Measurements from ENCODE around the gene NOS1. TPM values are rescaled to one million over a fixed set of nuclear protein-coding genes. Genes with fewer than 3 reads are reported as not detected.
"Not testable (repeated sequence)": the region's sequence is repeated elsewhere in the genome, so short reads cannot be mapped to it uniquely, and the experiment has no call there.

NOS1 gene
- total and polyA plus RNA-seq, 4 donors = 0.05 to 0.66 (median 0.22) TPM

DNA sequence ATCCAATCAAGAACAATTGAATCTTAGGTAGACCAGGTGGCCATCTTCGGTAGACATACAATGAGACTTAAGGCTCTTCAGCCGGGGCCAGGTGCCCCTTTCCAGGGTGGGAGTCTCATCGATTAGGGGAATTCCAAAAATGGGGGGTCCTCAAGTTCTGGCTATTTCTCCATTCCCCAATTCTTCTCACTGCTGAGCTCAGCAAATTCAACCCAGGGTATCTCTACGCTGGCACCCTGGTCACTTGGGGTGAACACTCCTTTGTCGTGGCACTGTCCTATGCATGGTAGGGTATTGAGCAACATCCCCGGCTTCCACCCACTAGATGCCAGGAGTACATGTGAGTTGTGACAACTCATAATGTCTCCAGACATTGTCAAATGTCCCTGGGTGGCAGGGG, 136.2 kb downstream of the NOS1 start:
- no peak for DNase-seq
- Histone ChIP-seq H3K27ac (ENCODE audit: low read depth in 1 of 2, low read length in 2 of 2) (no peak overlapping the region), H3K4me1 (ENCODE audit: control insufficient read depth in 1 of 2, insufficient read depth in 2 of 2, low read length in 2 of 2) (no peaks in the 10 kb centered on the region), H3K27me3 (ENCODE audit: control insufficient read depth in 1 of 2, insufficient read depth in 2 of 2, low read length in 1 of 2) (no peaks in the 10 kb centered on the region), H3K36me3 (ENCODE audit: control insufficient read depth in 1 of 2, insufficient read depth in 2 of 2, low read length in 1 of 2) (no peaks in the 10 kb centered on the region), H3K4me3 (ENCODE audit: low read length in 2 of 2) (no peak overlapping the region), H3K9me3 (ENCODE audit: control insufficient read depth, low read length) (no peaks in the 10 kb centered on the region)
- no peak for ATAC-seq (ENCODE audit: low FRiP score)
- intact Hi-C loops (cut with DNase I) = no loop called here
- WGBS, 2 donors = 77 to 91% methylated on average over 6 of the region's 6 CpGs

DNA sequence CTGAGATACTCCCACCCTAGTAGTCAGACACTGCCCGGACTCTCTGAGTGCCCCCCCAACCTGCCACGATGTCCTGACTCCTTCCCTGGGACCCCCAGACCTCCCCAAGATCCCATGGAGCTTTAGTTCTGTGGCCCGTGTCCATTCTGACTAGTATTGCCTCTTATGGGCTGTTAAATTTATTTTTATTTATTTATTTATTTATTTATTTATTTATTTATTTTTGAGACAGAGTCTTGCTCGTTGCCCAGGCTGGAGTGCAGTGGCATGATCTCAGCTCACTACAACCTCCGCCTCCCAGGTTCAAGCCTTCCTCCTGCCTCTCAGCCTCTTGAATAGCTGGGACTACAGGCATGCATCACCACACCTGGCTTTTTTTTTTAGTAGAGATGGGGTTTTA, 140.5 kb downstream of the NOS1 start:
- ATAC-seq (ENCODE audit: low FRiP score); H3K27me3 ChIP-seq (ENCODE audit: control insufficient read depth in 1 of 2, insufficient read depth in 2 of 2, low read length in 1 of 2); H3K4me3 ChIP-seq (ENCODE audit: low read length in 2 of 2); DNase-seq; H3K36me3 ChIP-seq (ENCODE audit: control insufficient read depth in 1 of 2, insufficient read depth in 2 of 2, low read length in 1 of 2); H3K4me1 ChIP-seq (ENCODE audit: control insufficient read depth in 1 of 2, insufficient read depth in 2 of 2, low read length in 2 of 2); intact Hi-C loops (cut with DNase I); H3K27ac ChIP-seq (ENCODE audit: low read depth in 1 of 2, low read length in 2 of 2); H3K9me3 ChIP-seq (ENCODE audit: control insufficient read depth, low read length): not testable (repeated sequence)
- WGBS, 2 donors = 72 to 77% methylated on average over 5 of the region's 5 CpGs

- Histone ChIP-seq H3K4me1 (ENCODE audit: control insufficient read depth in 1 of 2, insufficient read depth in 2 of 2, low read length in 2 of 2) (no peaks in the 10 kb centered on the region), H3K27me3 (ENCODE audit: control insufficient read depth in 1 of 2, insufficient read depth in 2 of 2, low read length in 1 of 2) (no peaks in the 10 kb centered on the region), H3K9me3 (ENCODE audit: control insufficient read depth, low read length) (no peaks in the 10 kb centered on the region), H3K36me3 (ENCODE audit: control insufficient read depth in 1 of 2, insufficient read depth in 2 of 2, low read length in 1 of 2) (no peaks in the 10 kb centered on the region), H3K4me3 (ENCODE audit: low read length in 2 of 2) (no peak overlapping the region), H3K27ac (ENCODE audit: low read depth in 1 of 2, low read length in 2 of 2) (no peak overlapping the region)
- DNase-seq = no peak
- WGBS, 2 donors = 67 to 69% methylated on average over 7 of the region's 7 CpGs
- intact Hi-C loops (cut with DNase I) = no loop called here
- ATAC-seq (ENCODE audit: low FRiP score) = no peak
Measured at GRCh38 chr12:117218149-117218548, 143.3 kb downstream of the NOS1 start.

GRCh38 chr12:117216686-117217085, 144.7 kb downstream of the NOS1 start:
- Histone ChIP-seq H3K27ac (ENCODE audit: low read depth in 1 of 2, low read length in 2 of 2) (no peak overlapping the region), H3K27me3 (ENCODE audit: control insufficient read depth in 1 of 2, insufficient read depth in 2 of 2, low read length in 1 of 2) (no peaks in the 10 kb centered on the region), H3K9me3 (ENCODE audit: control insufficient read depth, low read length) (no peaks in the 10 kb centered on the region), H3K4me1 (ENCODE audit: control insufficient read depth in 1 of 2, insufficient read depth in 2 of 2, low read length in 2 of 2) (no peaks in the 10 kb centered on the region), H3K36me3 (ENCODE audit: control insufficient read depth in 1 of 2, insufficient read depth in 2 of 2, low read length in 1 of 2) (no peaks in the 10 kb centered on the region), H3K4me3 (ENCODE audit: low read length in 2 of 2) (no peak overlapping the region)
- DNase-seq (no peak), ATAC-seq (ENCODE audit: low FRiP score) (no peak)
- intact Hi-C loops (cut with DNase I) = no loop called here
- 75 to 76% methylated on average over 5 of the region's 5 CpGs for WGBS, 2 donors

- no peaks in the 10 kb centered on the region for H3K27me3 ChIP-seq (ENCODE audit: control insufficient read depth in 1 of 2, insufficient read depth in 2 of 2, low read length in 1 of 2)
- no peaks in the 10 kb centered on the region for H3K36me3 ChIP-seq (ENCODE audit: control insufficient read depth in 1 of 2, insufficient read depth in 2 of 2, low read length in 1 of 2)
- H3K27ac ChIP-seq (ENCODE audit: low read depth in 1 of 2, low read length in 2 of 2) = no peak overlapping the region
- no peak for ATAC-seq (ENCODE audit: low FRiP score)
- no peak for DNase-seq
- intact Hi-C loops (cut with DNase I) = loop anchor here (5.0 kb wide), 2 partner anchors 373 to 623 kb away; no protein-coding TSS in a partner anchor
- WGBS, 2 donors = 68 to 70% methylated on average over 10 of the region's 10 CpGs
- H3K4me1 ChIP-seq (ENCODE audit: control insufficient read depth in 1 of 2, insufficient read depth in 2 of 2, low read length in 2 of 2) = no peaks in the 10 kb centered on the region
- no peaks in the 10 kb centered on the region for H3K9me3 ChIP-seq (ENCODE audit: control insufficient read depth, low read length)
- no peak overlapping the region for H3K4me3 ChIP-seq (ENCODE audit: low read length in 2 of 2)
Measured at GRCh38 chr12:117214797-117215196, 146.6 kb downstream of the NOS1 start.

- intact Hi-C loops (cut with DNase I) = loop anchor here (2.0 to 5.0 kb wide), 3 partner anchors 374 to 624 kb away; no protein-coding TSS in a partner anchor
- H3K27me3 ChIP-seq (ENCODE audit: control insufficient read depth in 1 of 2, insufficient read depth in 2 of 2, low read length in 1 of 2) = no peaks in the 10 kb centered on the region
- no peak overlapping the region for H3K27ac ChIP-seq (ENCODE audit: low read depth in 1 of 2, low read length in 2 of 2)
- no peaks in the 10 kb centered on the region for H3K4me1 ChIP-seq (ENCODE audit: control insufficient read depth in 1 of 2, insufficient read depth in 2 of 2, low read length in 2 of 2)
- ATAC-seq (ENCODE audit: low FRiP score) (no peak), DNase-seq (no peak)
- no peak overlapping the region for H3K4me3 ChIP-seq (ENCODE audit: low read length in 2 of 2)
- H3K36me3 ChIP-seq (ENCODE audit: control insufficient read depth in 1 of 2, insufficient read depth in 2 of 2, low read length in 1 of 2) = no peaks in the 10 kb centered on the region
- H3K9me3 ChIP-seq (ENCODE audit: control insufficient read depth, low read length) = no peaks in the 10 kb centered on the region
- WGBS, 2 donors = 17 to 27% methylated on average over 2 of the region's 2 CpGs
Measured at GRCh38 chr12:117213295-117213808, 148.1 kb downstream of the NOS1 start.

- Histone ChIP-seq H3K4me1 (ENCODE audit: control insufficient read depth in 1 of 2, insufficient read depth in 2 of 2, low read length in 2 of 2) (no peaks in the 10 kb centered on the region), H3K4me3 (ENCODE audit: low read length in 2 of 2) (no peak overlapping the region), H3K27ac (ENCODE audit: low read depth in 1 of 2, low read length in 2 of 2) (no peak overlapping the region), H3K27me3 (ENCODE audit: control insufficient read depth in 1 of 2, insufficient read depth in 2 of 2, low read length in 1 of 2) (no peaks in the 10 kb centered on the region), H3K36me3 (ENCODE audit: control insufficient read depth in 1 of 2, insufficient read depth in 2 of 2, low read length in 1 of 2) (no peaks in the 10 kb centered on the region), H3K9me3 (ENCODE audit: control insufficient read depth, low read length) (no peaks in the 10 kb centered on the region)
- intact Hi-C loops (cut with DNase I) = loop anchor here (2.0 to 5.0 kb wide), 3 partner anchors 375 to 625 kb away; no protein-coding TSS in a partner anchor
- WGBS, 2 donors = 16 to 17% methylated on average over 7 of the region's 7 CpGs
- ATAC-seq (ENCODE audit: low FRiP score) = peak; percentile 86
- peak; percentile 71 to 81 for DNase-seq
Measured at GRCh38 chr12:117212563-117213190, 148.7 kb downstream of the NOS1 start.

GRCh38 chr12:117210266-117210918, 151.0 kb downstream of the NOS1 start:
- WGBS, 2 donors = 73 to 80% methylated on average over 6 of the region's 6 CpGs
- Histone ChIP-seq H3K36me3 (ENCODE audit: control insufficient read depth in 1 of 2, insufficient read depth in 2 of 2, low read length in 1 of 2) (no peaks in the 10 kb centered on the region), H3K4me3 (ENCODE audit: low read length in 2 of 2) (no peak overlapping the region), H3K9me3 (ENCODE audit: control insufficient read depth, low read length) (no peaks in the 10 kb centered on the region), H3K27me3 (ENCODE audit: control insufficient read depth in 1 of 2, insufficient read depth in 2 of 2, low read length in 1 of 2) (no peaks in the 10 kb centered on the region), H3K27ac (ENCODE audit: low read depth in 1 of 2, low read length in 2 of 2) (no peak overlapping the region), H3K4me1 (ENCODE audit: control insufficient read depth in 1 of 2, insufficient read depth in 2 of 2, low read length in 2 of 2) (no peaks in the 10 kb centered on the region)
- ATAC-seq (ENCODE audit: low FRiP score) (no peak), DNase-seq (no peak)
- intact Hi-C loops (cut with DNase I) = loop anchor here (5.0 kb wide), 2 partner anchors 377 to 627 kb away; no protein-coding TSS in a partner anchor

DNA sequence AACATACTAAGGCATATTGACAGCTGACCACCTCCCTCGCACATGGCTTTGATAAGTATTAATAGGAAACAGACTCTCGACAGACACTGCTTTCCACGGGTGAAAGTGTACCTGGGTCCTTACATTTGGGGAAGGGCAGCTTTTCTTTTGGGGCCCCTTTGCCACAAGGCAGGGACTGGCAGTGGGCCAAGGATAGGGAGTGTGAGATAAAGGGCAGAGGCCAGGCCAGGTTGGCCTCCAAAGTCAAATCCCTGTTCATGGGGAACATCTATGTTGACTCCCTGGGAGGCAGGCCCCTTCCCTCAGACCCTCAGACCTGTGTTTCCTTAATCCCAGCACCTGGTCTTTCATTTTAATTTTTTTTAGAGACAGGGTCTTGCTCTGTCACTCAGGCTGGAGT, 151.8 kb downstream of the NOS1 start:
- 73 to 78% methylated on average over 3 of the region's 3 CpGs for WGBS, 2 donors
- Histone ChIP-seq H3K4me3 (ENCODE audit: low read length in 2 of 2) (no peak overlapping the region), H3K27me3 (ENCODE audit: control insufficient read depth in 1 of 2, insufficient read depth in 2 of 2, low read length in 1 of 2) (no peaks in the 10 kb centered on the region), H3K27ac (ENCODE audit: low read depth in 1 of 2, low read length in 2 of 2) (no peak overlapping the region), H3K9me3 (ENCODE audit: control insufficient read depth, low read length) (no peaks in the 10 kb centered on the region), H3K36me3 (ENCODE audit: control insufficient read depth in 1 of 2, insufficient read depth in 2 of 2, low read length in 1 of 2) (no peaks in the 10 kb centered on the region), H3K4me1 (ENCODE audit: control insufficient read depth in 1 of 2, insufficient read depth in 2 of 2, low read length in 2 of 2) (no peaks in the 10 kb centered on the region)
- intact Hi-C loops (cut with DNase I) = loop anchor here (5.0 kb wide), 2 partner anchors 378 to 628 kb away; no protein-coding TSS in a partner anchor
- DNase-seq (no peak), ATAC-seq (ENCODE audit: low FRiP score) (no peak)
